ENCODE results near the gene PITX2.

DNA sequence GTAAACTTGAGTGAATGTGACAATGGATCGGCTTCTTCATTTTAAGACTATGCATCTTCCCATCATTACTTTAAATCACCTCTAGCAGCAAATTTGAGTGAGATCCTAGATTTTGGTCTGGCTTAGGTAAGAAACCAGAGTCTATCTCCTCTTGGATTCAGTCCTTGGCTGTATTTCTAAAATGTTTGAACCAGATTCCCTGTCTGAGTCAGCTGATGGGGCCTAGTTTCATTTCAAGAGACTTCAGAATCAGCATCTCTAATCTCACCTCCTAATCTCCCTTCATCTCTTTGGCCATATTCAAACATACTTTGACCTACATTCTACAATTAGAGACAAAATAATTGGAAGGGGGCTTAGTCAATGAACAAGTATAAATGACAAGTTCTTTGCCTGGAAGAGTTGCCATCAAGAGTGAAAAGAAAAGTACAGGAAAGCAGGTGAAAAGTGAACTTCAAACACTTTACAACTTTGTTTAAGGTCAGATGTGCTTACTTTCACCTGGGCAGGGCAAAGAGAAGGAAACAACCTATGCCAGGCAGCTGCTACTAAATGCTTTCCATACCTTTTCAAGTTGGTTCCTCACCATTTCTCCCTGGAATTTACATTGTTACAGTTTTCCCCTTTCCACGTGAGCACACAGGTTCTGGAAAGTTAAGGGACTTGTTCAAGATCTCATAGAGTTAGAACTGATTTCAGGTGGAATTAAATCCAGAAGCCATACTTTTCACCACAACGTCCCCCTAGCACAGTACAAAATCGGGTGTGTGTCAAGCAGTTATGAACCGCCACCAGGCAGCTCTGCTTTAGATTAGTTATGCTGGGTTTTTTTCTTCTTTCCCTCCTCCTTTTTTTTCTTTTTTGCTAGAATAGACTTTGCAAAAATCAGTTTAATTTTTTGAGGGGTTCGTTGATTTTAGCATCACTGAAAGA lies 30.7 kb upstream of the PITX2 start:
- TF ChIP-seq POLR2AphosphoS5 (IDR thresholded peaks at IDR 0.05): peak in 2 of 3 donors; percentile 34 to 74
- TF ChIP-seq CTCF (IDR thresholded peaks at IDR 0.05): peak in 1 of 5 experiments; percentile 17
- TF ChIP-seq POLR2A (IDR thresholded peaks at IDR 0.05): no peak

All from transverse colon (tissue), 4 donors.